T-cell (primary cell): ENCODE data around the gene BRINP2. TPM values are rescaled to one million over a fixed set of nuclear protein-coding genes. Genes with fewer than 3 reads are reported as not detected.

Source experiments
- ATAC-seq, 4 experiments: fragments of 200-7000 bp in 3 of 4; fragments of 150-1000 bp in 1 of 4; cut with Tn5 transposase; replicated peaks in 1 of 4; 1 replicate in 3 of 4; 2 replicates in 1 of 4; pipeline ENCODE4 v1.10.0; 2021; ENCODE audit warnings: moderate library complexity in 3 of 4, mild to moderate bottlenecking in 2 of 4, moderate number of reproducible peaks in 1 of 4
- CTCF ChIA-PET, 2 donors: fragments of 300-600 bp; sonication (Branson Sonifier 250); formaldehyde crosslinking; loops; one replicate each; lab custom pipeline; 2022; ENCODE audit warnings: antibody characterized with exemption in 2 of 2; lab: Charles Lee
- POLR2A ChIA-PET, 2 donors: fragments of 300-600 bp; sonication (Branson Sonifier 250); formaldehyde crosslinking; loops; one replicate each; lab custom pipeline; 2022; ENCODE audit warnings: antibody characterized with exemption in 2 of 2; lab: Charles Lee
- DNase-seq, 35 experiments: peaks; one replicate each; pipeline versions ENCODE4 v3.0.0 to v3.0.0-alpha.2; 2013 to 2023
- H3K27ac ChIP-seq: one replicate; pipeline ENCODE4 v1.5.1; 2013; ENCODE audit warnings: low read length
- H3K27me3 ChIP-seq, 2 experiments: replicated peaks in 1 of 2; 1 replicate in 1 of 2; 2 replicates in 1 of 2; pipeline versions ENCODE4 v1.6.1 to v1.7.0; 2013; ENCODE audit warnings: low read length in 1 of 2, mixed read lengths in 1 of 2; ENCODE audit not compliant: control insufficient read depth in 2 of 2, insufficient read depth in 2 of 2; ENCODE audit errors: extremely low read depth in 1 of 2
- H3K36me3 ChIP-seq, 2 donors: 1 replicate in 1 of 2; 2 replicates in 1 of 2; pipeline versions ENCODE4 v1.6.1 to v1.7.0; 2013; ENCODE audit warnings: low read length in 1 of 2; ENCODE audit not compliant: control insufficient read depth in 2 of 2, insufficient read depth in 1 of 2; ENCODE audit errors: extremely low read depth in 1 of 2
- H3K4me1 ChIP-seq, 2 experiments: 1 replicate in 1 of 2; 2 replicates in 1 of 2; pipeline versions ENCODE4 v1.6.1 to v1.7.0; 2013; ENCODE audit warnings: low read length in 2 of 2, mixed read lengths in 1 of 2; ENCODE audit not compliant: insufficient read depth in 2 of 2, control insufficient read depth in 1 of 2; ENCODE audit errors: extremely low read depth in 1 of 2
- H3K4me3 ChIP-seq, 2 donors: 1 replicate in 1 of 2; 2 replicates in 1 of 2; pipeline versions ENCODE4 v1.5.1 to v1.7.0; 2013; ENCODE audit warnings: mild to moderate bottlenecking in 2 of 2, low read length in 1 of 2, moderate library complexity in 1 of 2; ENCODE audit not compliant: control insufficient read depth in 1 of 2; ENCODE audit errors: extremely low read depth in 1 of 2
- H3K9me3 ChIP-seq: 2 replicates; pipeline ENCODE4 v1.7.0; 2013
- H3K27ac Mint-ChIP-seq, 2 donors: one replicate each; pipeline ENCODE4 v1.8.0; 2020 to 2021; ENCODE audit warnings: mild to moderate bottlenecking in 2 of 2, mixed read lengths in 2 of 2
- H3K27me3 Mint-ChIP-seq, 2 donors: one replicate each; pipeline ENCODE4 v1.8.0; 2021 to 2022; ENCODE audit warnings: mixed read lengths in 2 of 2
- H3K36me3 Mint-ChIP-seq: one replicate; pipeline ENCODE4 v1.8.0; 2021; ENCODE audit warnings: mixed read lengths
- H3K4me1 Mint-ChIP-seq, 3 donors: one replicate each; pipeline ENCODE4 v1.8.0; 2020 to 2022; ENCODE audit warnings: mixed read lengths in 3 of 3, mild to moderate bottlenecking in 1 of 3
- H3K4me3 Mint-ChIP-seq, 3 donors: one replicate each; pipeline ENCODE4 v1.8.0; 2020 to 2022; ENCODE audit warnings: mild to moderate bottlenecking in 3 of 3, mixed read lengths in 3 of 3, moderate library complexity in 3 of 3
- H3K9me3 Mint-ChIP-seq, 3 donors: one replicate each; pipeline ENCODE4 v1.8.0; 2020 to 2022; ENCODE audit warnings: mixed read lengths in 3 of 3
- WGBS: methylation state at CpG from one replicate; pipeline ENCODE4 v1.1.5; 2013; ENCODE audit warnings: missing lambda C conversion rate; ENCODE audit not compliant: insufficient coverage; 5-methylcytosine and 5-hydroxymethylcytosine counted together
- total RNA-seq, 35 experiments: library from RNA in 6 of 35; stranded (reverse) in 6 of 35; fragments of 120-200 nt in 1 of 35; gene quantifications; one replicate each; pipeline versions ENCODE4 v1.2.1 to v1.2.4 and lab custom pipeline; 2013 to 2026

The BRINP2 gene
- total RNA-seq, 5 donors from 2014 or later (not counting 1 experiment from before 2014, with no cell fraction given) = 0.06 TPM; not detected in 4

GRCh38 chr1:177209357-177209756 lies 38.6 kb downstream of the BRINP2 start:
- H3K27ac ChIP-seq = no peak overlapping the region
- WGBS = no CpG with 5 or more reads among the region's 3 CpGs
- H3K27me3 ChIP-seq = no peaks in the 10 kb centered on the region
- H3K27ac Mint-ChIP-seq = no peak overlapping the region
- no peaks in the 10 kb centered on the region for H3K27me3 Mint-ChIP-seq
- H3K4me3 ChIP-seq = no peak overlapping the region
- H3K36me3 ChIP-seq = no peaks in the 10 kb centered on the region
- DNase-seq (no peak), ATAC-seq (no peak)
- no peaks in the 10 kb centered on the region for H3K4me1 ChIP-seq
- no peaks in the 10 kb centered on the region for H3K36me3 Mint-ChIP-seq
- no peak overlapping the region for H3K4me3 Mint-ChIP-seq
- ChIA-PET CTCF (no interaction called here), POLR2A (no interaction called here)
- H3K4me1 Mint-ChIP-seq = no peaks in the 10 kb centered on the region
- peaks cover 0 to 4% (median 0%) of the 10 kb centered on the region in 3 donors for H3K9me3 Mint-ChIP-seq
- no peaks in the 10 kb centered on the region for H3K9me3 ChIP-seq

- no peaks in the 10 kb centered on the region for H3K27me3 Mint-ChIP-seq
- H3K27ac Mint-ChIP-seq = no peak overlapping the region
- peaks cover 0 to 7% (median 3%) of the 10 kb centered on the region in 3 donors for H3K9me3 Mint-ChIP-seq
- H3K36me3 Mint-ChIP-seq = no peaks in the 10 kb centered on the region
- no peaks in the 10 kb centered on the region for H3K4me1 Mint-ChIP-seq
- POLR2A ChIA-PET = no interaction called here
- Histone ChIP-seq H3K4me1 (no peaks in the 10 kb centered on the region), H3K27ac (no peak overlapping the region), H3K4me3 (no peak overlapping the region), H3K27me3 (no peaks in the 10 kb centered on the region), H3K9me3 (no peaks in the 10 kb centered on the region), H3K36me3 (no peaks in the 10 kb centered on the region)
- H3K4me3 Mint-ChIP-seq = no peak overlapping the region
- DNase-seq (no peak), ATAC-seq (no peak)
- CTCF ChIA-PET = no interaction called here
These were observed 39.3 kb downstream of the BRINP2 start for GRCh38 chr1:177210071-177210470.

DNA sequence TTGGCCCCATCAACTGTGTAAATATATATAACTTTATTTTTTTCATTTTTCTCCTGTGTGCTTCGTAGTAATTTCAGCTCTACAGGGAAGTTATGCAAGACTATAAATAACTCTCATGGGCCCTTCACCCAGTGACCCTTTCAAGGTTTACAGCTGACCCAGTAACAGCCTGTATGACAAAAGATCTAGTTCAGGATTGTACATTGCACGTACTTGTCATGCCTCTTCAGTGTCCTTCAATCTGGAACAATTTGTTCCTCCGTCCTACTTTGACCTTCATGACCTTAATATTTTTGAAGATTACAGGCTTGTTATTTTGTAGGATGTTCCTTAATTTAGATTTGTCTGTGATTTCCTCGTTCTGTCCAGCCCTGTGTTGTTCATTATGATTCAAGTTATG lies 40.5 kb downstream of the BRINP2 start:
- Mint-ChIP-seq H3K4me3 (no peak overlapping the region), H3K4me1 (no peaks in the 10 kb centered on the region)
- 45% methylated on average over 2 of the region's 4 CpGs for WGBS

DNA sequence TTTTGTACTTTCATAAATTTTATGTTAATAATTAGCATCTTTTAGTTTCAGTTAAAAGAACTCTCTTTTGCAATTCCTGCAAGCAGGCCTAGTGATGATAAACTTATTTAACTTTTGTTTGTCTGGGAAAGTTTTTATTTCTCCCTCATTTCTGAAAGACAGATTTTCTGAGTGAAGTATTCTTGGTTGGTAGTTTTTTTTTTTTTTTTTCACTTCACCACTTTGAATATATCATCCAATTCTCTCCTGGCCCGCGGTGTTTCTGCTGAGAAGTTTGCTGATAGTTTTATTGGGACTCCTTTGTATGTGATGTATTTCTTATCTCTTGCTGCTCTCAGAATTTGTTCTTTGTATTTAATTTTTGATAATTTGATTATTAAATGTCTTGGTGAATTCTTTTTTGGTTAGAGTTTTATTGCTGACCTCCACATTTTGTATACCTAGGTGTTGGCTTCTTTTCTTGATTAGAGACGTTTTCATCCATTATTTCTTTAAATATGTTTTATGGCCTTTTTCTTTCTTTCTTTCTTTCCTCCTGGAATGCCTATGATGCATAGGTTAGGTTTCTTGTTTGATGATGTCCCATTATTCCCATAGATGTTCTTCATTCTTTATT lies 45.9 kb downstream of the BRINP2 start:
- no peaks in the 10 kb centered on the region for H3K36me3 ChIP-seq
- H3K4me1 ChIP-seq = no peaks in the 10 kb centered on the region
- H3K4me3 Mint-ChIP-seq = no peak overlapping the region
- H3K27ac ChIP-seq = no peak overlapping the region
- DNase-seq (no peak), ATAC-seq (no peak)
- peaks cover 9 to 31% (median 15%) of the 10 kb centered on the region in 3 donors for H3K9me3 Mint-ChIP-seq
- no peaks in the 10 kb centered on the region for H3K4me1 Mint-ChIP-seq
- ChIA-PET POLR2A (no interaction called here), CTCF (no interaction called here)
- no peaks in the 10 kb centered on the region for H3K27me3 ChIP-seq
- no peaks in the 10 kb centered on the region for H3K27me3 Mint-ChIP-seq
- no peak overlapping the region for H3K4me3 ChIP-seq
- WGBS = no CpG with 5 or more reads among the region's 3 CpGs
- H3K9me3 ChIP-seq = no peaks in the 10 kb centered on the region
- no peaks in the 10 kb centered on the region for H3K36me3 Mint-ChIP-seq
- H3K27ac Mint-ChIP-seq = no peak overlapping the region

More for the DNA sequence above, 40.5 kb downstream of the BRINP2 start:
- ATAC-seq (no peak), DNase-seq (no peak)
- Mint-ChIP-seq H3K9me3 (peaks cover 2 to 12% (median 3%) of the 10 kb centered on the region in 3 donors), H3K27ac (no peak overlapping the region), H3K27me3 (no peaks in the 10 kb centered on the region), H3K36me3 (no peaks in the 10 kb centered on the region)
- Histone ChIP-seq H3K9me3 (no peaks in the 10 kb centered on the region), H3K27me3 (no peaks in the 10 kb centered on the region), H3K27ac (no peak overlapping the region), H3K4me3 (no peak overlapping the region), H3K4me1 (no peaks in the 10 kb centered on the region), H3K36me3 (no peaks in the 10 kb centered on the region)
- CTCF ChIA-PET = no interaction called here
- POLR2A ChIA-PET = no interaction called here

- Mint-ChIP-seq H3K27ac (no peak overlapping the region), H3K36me3 (no peaks in the 10 kb centered on the region), H3K27me3 (no peaks in the 10 kb centered on the region), H3K4me1 (no peaks in the 10 kb centered on the region), H3K4me3 (no peak overlapping the region), H3K9me3 (peaks cover 9 to 31% (median 15%) of the 10 kb centered on the region in 3 donors)
- H3K27ac ChIP-seq = no peak overlapping the region
- H3K9me3 ChIP-seq = no peaks in the 10 kb centered on the region
- ChIA-PET POLR2A (no interaction called here), CTCF (no interaction called here)
- no peaks in the 10 kb centered on the region for H3K4me1 ChIP-seq
- H3K4me3 ChIP-seq = no peak overlapping the region
- no peak for DNase-seq
- H3K27me3 ChIP-seq = no peaks in the 10 kb centered on the region
- H3K36me3 ChIP-seq = no peaks in the 10 kb centered on the region
- no peak for ATAC-seq
- 61% methylated on average over 2 of the region's 3 CpGs for WGBS
These were observed 49.0 kb downstream of the BRINP2 start for GRCh38 chr1:177219554-177220458.

- H3K4me1 ChIP-seq = no peaks in the 10 kb centered on the region
- H3K4me3 ChIP-seq = no peak overlapping the region
- Mint-ChIP-seq H3K9me3 (peaks cover 0 to 13% (median 0%) of the 10 kb centered on the region in 3 donors), H3K27me3 (no peaks in the 10 kb centered on the region), H3K27ac (no peak overlapping the region), H3K4me3 (no peak overlapping the region), H3K36me3 (no peaks in the 10 kb centered on the region), H3K4me1 (no peaks in the 10 kb centered on the region)
- no CpG with 5 or more reads among the region's 2 CpGs for WGBS
- H3K27ac ChIP-seq = no peak overlapping the region
- POLR2A ChIA-PET = no interaction called here
- CTCF ChIA-PET = no interaction called here
- DNase-seq (no peak), ATAC-seq (no peak)
- no peaks in the 10 kb centered on the region for H3K27me3 ChIP-seq
- H3K9me3 ChIP-seq = no peaks in the 10 kb centered on the region
- H3K36me3 ChIP-seq = no peaks in the 10 kb centered on the region
These were observed 52.6 kb downstream of the BRINP2 start for GRCh38 chr1:177223359-177223758.
